HL-60 (cell line): ENCODE results near the gene PPP2R5C.

Experiments
- DNase-seq, 2 experiments: peaks; one replicate each; pipeline ENCODE4 v3.0.0-alpha.2; 2010 to 2020; ENCODE audit warnings: low read depth in 1 of 2, low spot score in 1 of 2
- H3K27ac ChIP-seq: fragments of 250-450 bp; sonication (Bioruptor Pico); replicated peaks from 2 replicates; pipeline ENCODE4 v1.5.1; 2020; ENCODE audit warnings: mild to moderate bottlenecking, moderate library complexity
- H3K27me3 ChIP-seq: fragments of 250-450 bp; sonication (Bioruptor Pico); 2 replicates; pipeline ENCODE4 v1.5.1; 2021; ENCODE audit warnings: mild to moderate bottlenecking, moderate library complexity; ENCODE audit not compliant: insufficient read depth, poor library complexity, severe bottlenecking
- H3K4me3 ChIP-seq: replicated peaks from 2 replicates; pipeline ENCODE4 v1.5.1; 2011; ENCODE audit warnings: mild to moderate bottlenecking, control low read depth, low read length; ENCODE audit not compliant: insufficient read depth
- GABPA ChIP-seq: IDR thresholded peaks from 2 replicates; pipeline ENCODE4 v1.6.1; 2012; ENCODE audit warnings: low read depth
- POLR2AphosphoS5 ChIP-seq: IDR thresholded peaks from 2 replicates; pipeline ENCODE4 v1.6.1; 2012; ENCODE audit warnings: low read depth
- SPI1 ChIP-seq: IDR thresholded peaks from 2 replicates; pipeline ENCODE4 v1.6.1; 2012; ENCODE audit warnings: low read depth, mild to moderate bottlenecking, borderline replicate concordance
- TF ChIP-seq, protein P1 (sequence below): IDR thresholded peaks from 2 replicates; pipeline ENCODE4 v1.6.1; 2012; ENCODE audit warnings: low read depth; ENCODE audit not compliant: insufficient replicate concordance
- TF ChIP-seq, protein P2 (sequence below): IDR thresholded peaks from one replicate; pipeline ENCODE4 v1.5.1; 2011; ENCODE audit warnings: low read length, control low read depth, inconsistent platforms; ENCODE audit not compliant: insufficient read depth

The PPP2R5C gene

DNA sequence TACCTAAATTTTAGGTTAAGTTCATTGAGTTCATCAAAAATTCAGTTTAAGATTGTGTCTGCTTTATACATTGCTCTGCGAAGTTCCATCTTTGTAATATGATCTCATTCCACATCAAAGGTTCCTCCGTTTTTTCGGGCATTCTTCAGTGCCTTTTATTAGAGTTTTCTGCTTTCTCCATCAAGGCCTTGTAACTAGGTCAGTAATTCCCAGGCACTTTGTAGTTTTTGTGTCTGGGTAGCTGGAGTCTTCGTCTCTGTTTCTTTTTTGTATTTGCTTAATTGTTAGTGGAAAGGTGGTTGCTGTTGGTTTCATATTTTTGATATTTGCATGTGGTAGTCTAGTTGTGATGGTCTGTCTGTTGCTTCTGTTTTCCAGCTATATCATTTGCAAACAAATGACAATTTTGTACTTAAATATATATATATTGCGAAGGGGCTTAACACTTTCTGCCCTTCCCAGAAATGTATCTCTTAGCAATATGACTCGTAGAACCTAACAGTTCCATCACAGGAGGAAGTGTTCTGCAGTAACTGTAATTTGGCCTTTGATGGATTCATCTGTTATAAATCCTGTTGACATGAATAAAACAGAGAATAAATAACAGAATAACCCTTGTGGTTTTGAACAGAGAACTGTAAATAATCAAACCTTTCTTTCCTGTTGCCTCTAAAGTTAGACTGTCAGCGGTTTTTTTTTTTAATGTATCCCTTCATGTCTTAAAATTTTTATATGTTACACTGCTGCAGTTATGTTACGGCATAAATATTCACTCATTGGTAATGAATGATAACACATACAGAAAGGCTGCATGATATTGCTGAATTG lies 114.4 kb downstream of the PPP2R5C start:
- H3K4me3 ChIP-seq: no peak overlapping the region

DNA sequence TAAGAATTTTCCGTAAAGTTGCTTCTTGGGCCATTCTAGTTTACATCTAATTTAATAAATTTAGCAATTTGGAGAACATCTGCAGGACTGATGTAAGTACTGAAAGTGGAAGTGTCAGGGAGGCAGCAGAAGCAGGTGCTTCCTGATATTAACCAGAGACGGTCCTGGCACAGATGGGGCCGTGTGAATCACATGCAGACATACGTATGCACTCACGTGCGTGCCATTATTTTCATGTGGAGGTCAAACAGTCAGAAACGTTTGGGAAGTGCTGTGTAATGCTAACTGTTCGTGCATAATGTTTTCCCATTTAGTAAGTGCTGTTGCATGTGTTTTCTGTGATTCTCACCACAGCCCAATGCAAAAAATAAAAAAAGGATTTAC lies 115.0 kb downstream of the PPP2R5C start:
- Histone ChIP-seq H3K4me3 (no peak overlapping the region), H3K27me3 (no peaks in the 10 kb centered on the region), H3K27ac (peak overlapping the region; percentile 79)
- TF ChIP-seq, protein P1, sequence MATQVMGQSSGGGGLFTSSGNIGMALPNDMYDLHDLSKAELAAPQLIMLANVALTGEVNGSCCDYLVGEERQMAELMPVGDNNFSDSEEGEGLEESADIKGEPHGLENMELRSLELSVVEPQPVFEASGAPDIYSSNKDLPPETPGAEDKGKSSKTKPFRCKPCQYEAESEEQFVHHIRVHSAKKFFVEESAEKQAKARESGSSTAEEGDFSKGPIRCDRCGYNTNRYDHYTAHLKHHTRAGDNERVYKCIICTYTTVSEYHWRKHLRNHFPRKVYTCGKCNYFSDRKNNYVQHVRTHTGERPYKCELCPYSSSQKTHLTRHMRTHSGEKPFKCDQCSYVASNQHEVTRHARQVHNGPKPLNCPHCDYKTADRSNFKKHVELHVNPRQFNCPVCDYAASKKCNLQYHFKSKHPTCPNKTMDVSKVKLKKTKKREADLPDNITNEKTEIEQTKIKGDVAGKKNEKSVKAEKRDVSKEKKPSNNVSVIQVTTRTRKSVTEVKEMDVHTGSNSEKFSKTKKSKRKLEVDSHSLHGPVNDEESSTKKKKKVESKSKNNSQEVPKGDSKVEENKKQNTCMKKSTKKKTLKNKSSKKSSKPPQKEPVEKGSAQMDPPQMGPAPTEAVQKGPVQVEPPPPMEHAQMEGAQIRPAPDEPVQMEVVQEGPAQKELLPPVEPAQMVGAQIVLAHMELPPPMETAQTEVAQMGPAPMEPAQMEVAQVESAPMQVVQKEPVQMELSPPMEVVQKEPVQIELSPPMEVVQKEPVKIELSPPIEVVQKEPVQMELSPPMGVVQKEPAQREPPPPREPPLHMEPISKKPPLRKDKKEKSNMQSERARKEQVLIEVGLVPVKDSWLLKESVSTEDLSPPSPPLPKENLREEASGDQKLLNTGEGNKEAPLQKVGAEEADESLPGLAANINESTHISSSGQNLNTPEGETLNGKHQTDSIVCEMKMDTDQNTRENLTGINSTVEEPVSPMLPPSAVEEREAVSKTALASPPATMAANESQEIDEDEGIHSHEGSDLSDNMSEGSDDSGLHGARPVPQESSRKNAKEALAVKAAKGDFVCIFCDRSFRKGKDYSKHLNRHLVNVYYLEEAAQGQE: no peak
- TF ChIP-seq GABPA (peak; percentile 34; the same call in 1 of the 2 replicates), SPI1 (peak; percentile 92), POLR2AphosphoS5 (peak; percentile 100)
- TF ChIP-seq, protein P2, sequence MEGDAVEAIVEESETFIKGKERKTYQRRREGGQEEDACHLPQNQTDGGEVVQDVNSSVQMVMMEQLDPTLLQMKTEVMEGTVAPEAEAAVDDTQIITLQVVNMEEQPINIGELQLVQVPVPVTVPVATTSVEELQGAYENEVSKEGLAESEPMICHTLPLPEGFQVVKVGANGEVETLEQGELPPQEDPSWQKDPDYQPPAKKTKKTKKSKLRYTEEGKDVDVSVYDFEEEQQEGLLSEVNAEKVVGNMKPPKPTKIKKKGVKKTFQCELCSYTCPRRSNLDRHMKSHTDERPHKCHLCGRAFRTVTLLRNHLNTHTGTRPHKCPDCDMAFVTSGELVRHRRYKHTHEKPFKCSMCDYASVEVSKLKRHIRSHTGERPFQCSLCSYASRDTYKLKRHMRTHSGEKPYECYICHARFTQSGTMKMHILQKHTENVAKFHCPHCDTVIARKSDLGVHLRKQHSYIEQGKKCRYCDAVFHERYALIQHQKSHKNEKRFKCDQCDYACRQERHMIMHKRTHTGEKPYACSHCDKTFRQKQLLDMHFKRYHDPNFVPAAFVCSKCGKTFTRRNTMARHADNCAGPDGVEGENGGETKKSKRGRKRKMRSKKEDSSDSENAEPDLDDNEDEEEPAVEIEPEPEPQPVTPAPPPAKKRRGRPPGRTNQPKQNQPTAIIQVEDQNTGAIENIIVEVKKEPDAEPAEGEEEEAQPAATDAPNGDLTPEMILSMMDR: no peak
- DNase-seq: peak; percentile 98 to 99

More for the DNA sequence above, 114.4 kb downstream of the PPP2R5C start:
- H3K27me3 ChIP-seq: no peaks in the 10 kb centered on the region
- peak overlapping the region; percentile 79 for H3K27ac ChIP-seq
- TF ChIP-seq GABPA: no peak
- TF ChIP-seq, protein P2: no peak
- TF ChIP-seq, protein P1: no peak
- no peak for TF ChIP-seq POLR2AphosphoS5
- no peak; the same call in 1 of the 2 replicates for TF ChIP-seq SPI1
- DNase-seq: no peak

DNA sequence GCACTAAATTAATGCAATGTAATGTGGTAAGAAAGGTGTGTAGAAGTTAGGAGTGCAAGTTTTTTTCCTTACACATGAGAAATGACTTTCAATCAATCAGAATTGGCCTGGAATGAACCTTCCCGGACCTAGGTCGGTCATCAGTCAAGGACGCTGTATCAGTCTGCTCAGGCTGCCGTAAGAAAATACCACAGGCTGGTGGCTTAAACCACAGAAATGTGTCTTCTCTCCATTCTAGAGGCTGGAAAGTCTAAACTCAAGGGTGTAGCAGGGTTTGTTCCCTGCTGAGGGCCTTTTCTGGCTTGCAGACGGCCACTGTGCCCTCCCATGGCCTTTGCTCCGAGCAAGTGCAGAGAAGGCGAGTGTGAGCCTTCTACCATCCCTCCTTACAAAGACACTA lies 116.3 kb downstream of the PPP2R5C start:
- TF ChIP-seq, protein P2: no peak
- TF ChIP-seq, protein P1: no peak
- no peak for TF ChIP-seq POLR2AphosphoS5
- no peak for TF ChIP-seq GABPA
- no peak for TF ChIP-seq SPI1
- no peak overlapping the region for H3K27ac ChIP-seq

More for the DNA sequence above, 116.3 kb downstream of the PPP2R5C start:
- H3K27me3 ChIP-seq: no peaks in the 10 kb centered on the region
- H3K4me3 ChIP-seq: no peak overlapping the region
- no peak for DNase-seq
